COR-L47 (cell line): ENCODE data around the gene ARFGEF2.
"Not testable (repeated sequence)": the region's sequence is repeated elsewhere in the genome, so short reads cannot be mapped to it uniquely, and the experiment has no call there.

ENCODE experiments used
- DNase-seq: peaks from one replicate; lab custom pipeline; 2025; lab: John Stamatoyannopoulos, UW

ARFGEF2 gene

DNA sequence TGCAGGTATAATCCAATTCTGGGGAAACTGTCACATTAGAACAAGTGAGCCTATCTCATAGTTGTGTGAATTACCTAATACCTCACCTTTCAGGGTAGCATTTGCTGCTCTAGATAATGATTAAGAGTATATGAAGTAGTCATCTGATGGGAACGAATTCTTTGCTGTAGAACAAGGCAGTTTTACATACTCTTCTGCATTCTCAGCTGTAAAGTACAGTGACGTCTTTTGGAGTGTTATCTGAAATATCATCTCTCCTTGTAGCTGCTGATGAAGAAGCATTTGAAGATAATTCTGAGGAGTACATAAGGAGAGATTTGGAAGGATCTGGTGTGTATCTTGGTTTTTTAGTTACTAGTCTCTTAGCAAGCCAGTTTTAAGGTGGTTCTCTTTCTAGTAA, 153.0 kb downstream of the ARFGEF2 start:
- no peak for DNase-seq

DNA sequence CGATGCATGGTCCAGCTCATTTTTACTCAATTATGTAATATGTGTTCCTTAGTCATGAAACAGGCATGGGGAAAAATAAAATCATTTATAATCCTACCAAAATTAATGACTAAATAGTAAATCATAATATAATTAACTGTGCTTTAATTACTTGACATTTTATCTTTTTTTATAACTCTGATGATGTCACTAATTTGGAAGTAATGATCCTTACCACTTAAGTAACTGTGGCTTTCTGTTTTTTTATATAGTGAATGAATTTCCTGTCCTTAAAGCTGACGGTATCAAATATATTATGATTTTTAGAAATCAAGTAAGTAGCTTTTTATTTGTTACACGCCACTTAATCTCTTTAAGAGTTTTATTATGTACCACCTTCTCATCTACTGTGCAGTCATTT, 156.8 kb downstream of the ARFGEF2 start:
- DNase-seq = no peak

DNA sequence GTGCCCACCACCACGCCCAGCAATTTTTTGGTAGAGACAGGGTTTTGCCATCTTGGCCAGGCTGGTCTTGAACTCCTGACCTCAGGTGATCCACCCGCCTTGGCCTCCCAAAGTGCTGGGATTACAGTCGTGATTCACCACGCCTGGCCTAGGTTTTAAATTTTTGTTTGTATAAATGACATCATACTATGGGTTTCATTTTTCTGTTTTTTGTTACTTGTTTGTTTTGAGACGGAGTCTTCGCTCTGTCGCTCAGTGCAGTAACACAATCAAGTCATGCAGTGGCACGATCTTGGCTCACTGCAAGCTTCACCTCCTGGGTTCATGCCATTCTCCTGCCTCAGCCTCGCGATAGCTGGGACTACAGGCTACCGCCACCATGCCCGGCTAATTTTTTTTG, 160.8 kb downstream of the ARFGEF2 start:
- DNase-seq = not testable (repeated sequence)
